Measurements from ENCODE around the gene THSD4. TPM values are rescaled to one million over a fixed set of nuclear protein-coding genes. Genes with fewer than 3 reads are reported as not detected.

THSD4 gene
- total RNA-seq, 2 experiments from 2014 or later, result not detected

DNA sequence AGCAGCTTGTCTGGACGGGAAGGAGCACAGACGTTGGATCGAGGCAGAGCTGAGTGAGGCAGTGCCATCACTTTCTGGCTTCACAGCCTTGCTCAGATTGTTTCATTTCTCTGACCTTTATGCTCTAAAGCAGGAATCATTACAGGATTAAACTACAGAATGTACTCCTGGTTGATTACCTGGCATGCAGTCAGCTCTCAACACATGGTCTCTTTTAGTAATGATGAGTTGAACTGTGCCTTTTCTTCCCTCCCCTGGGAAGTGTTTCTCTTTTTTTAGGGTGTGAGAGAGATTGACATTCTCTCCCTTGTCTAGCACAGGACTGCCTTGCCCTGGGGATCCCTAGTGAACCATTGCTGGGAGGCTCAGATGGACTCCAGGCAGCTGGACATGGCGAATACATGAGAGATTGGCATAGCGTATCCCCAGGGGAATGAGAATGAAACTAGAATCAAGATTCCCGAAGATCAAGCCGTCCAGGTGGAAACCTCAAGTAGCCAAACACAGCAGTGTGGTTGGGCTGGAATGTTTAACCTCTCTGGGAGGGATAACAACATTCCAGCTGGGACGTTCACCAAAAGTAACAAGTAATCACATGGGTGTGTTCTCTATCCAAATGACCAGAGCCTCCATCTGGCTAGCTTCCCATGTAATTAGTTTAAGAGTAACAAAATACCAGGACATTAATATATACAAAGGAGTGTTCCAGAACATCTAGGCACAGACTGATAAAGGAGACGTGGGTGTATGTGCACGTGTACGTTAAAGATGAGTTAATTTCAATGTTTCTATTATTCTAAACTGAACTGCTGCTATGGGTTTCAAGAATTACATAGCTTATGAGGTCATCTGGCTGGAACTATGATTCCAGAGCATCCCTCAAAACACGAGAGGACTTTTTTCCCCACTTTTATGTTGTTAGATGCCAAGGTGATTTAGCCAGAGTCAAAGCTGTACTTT, 576.5 kb downstream of the THSD4 start:
- Mint-ChIP-seq H3K27me3 (peaks cover 35% of the 10 kb centered on the region), H3K27ac (no peak overlapping the region), H3K9me3 (no peaks in the 10 kb centered on the region), H3K4me1 (ENCODE audit: low read depth) (no peaks in the 10 kb centered on the region), H3K36me3 (ENCODE audit: low read depth) (no peaks in the 10 kb centered on the region), H3K4me3 (no peak overlapping the region)
- TF ChIP-seq, protein P1, sequence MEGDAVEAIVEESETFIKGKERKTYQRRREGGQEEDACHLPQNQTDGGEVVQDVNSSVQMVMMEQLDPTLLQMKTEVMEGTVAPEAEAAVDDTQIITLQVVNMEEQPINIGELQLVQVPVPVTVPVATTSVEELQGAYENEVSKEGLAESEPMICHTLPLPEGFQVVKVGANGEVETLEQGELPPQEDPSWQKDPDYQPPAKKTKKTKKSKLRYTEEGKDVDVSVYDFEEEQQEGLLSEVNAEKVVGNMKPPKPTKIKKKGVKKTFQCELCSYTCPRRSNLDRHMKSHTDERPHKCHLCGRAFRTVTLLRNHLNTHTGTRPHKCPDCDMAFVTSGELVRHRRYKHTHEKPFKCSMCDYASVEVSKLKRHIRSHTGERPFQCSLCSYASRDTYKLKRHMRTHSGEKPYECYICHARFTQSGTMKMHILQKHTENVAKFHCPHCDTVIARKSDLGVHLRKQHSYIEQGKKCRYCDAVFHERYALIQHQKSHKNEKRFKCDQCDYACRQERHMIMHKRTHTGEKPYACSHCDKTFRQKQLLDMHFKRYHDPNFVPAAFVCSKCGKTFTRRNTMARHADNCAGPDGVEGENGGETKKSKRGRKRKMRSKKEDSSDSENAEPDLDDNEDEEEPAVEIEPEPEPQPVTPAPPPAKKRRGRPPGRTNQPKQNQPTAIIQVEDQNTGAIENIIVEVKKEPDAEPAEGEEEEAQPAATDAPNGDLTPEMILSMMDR (IDR thresholded peaks at IDR 0.05), result no peak
- POLR2A ChIA-PET, result no interaction called here
- DNase-seq (no peak), ATAC-seq (no peak)
- CTCF ChIA-PET, result no interaction called here
- intact Hi-C loops (cut with micrococcal nuclease), result no loop called here

DNA sequence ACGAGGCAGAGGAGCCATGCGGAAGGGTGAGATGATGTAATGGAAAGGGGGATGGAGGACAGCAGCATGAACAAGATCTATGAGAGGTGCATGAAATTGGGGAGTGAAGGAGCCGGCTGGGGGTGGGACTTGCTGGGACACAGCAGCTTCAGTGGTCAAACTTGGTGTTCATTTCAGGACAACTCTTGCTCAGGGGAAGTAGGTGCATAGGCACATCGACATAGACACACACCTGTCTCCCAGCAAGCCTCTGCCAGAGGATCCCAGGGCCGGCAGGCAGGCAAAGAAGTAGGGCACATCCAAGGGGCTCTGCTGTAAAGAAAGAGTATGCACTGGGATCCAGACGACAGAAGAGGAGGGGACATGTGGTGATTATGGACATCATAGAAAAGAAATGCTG, 582.0 kb downstream of the THSD4 start:
- no peak overlapping the region for H3K4me3 Mint-ChIP-seq
- H3K4me1 Mint-ChIP-seq (ENCODE audit: low read depth), result no peaks in the 10 kb centered on the region
- intact Hi-C loops (cut with micrococcal nuclease), result no loop called here
- H3K27ac Mint-ChIP-seq, result no peak overlapping the region
- no peaks in the 10 kb centered on the region for H3K9me3 Mint-ChIP-seq
- H3K36me3 Mint-ChIP-seq (ENCODE audit: low read depth), result no peaks in the 10 kb centered on the region
- ChIA-PET POLR2A (no interaction called here), CTCF (no interaction called here)
- DNase-seq (no peak), ATAC-seq (no peak)
- TF ChIP-seq, protein P1 (IDR thresholded peaks at IDR 0.05), result no peak
- H3K27me3 Mint-ChIP-seq, result peaks cover 27% of the 10 kb centered on the region

DNA sequence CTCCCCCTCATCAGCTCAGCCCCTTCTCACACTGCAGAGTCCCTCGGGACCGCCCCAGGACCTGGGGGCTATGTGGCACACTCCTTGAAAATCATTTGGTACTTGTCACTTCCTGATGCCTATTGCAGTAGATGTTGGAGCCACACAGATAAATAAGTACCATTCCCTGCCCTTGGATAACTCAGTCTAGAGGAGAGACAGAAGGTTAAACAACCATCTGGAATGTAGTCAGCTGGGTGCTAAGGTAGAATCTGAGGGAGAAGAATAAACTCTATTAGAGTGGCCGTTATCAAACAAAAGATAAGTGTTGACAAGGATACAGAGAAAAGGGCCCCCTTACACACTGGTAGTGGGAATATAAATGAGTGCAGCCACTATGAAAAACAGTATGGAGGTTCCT, 582.8 kb downstream of the THSD4 start:
- intact Hi-C loops (cut with micrococcal nuclease), result no loop called here
- H3K4me3 Mint-ChIP-seq, result no peak overlapping the region
- no peaks in the 10 kb centered on the region for H3K36me3 Mint-ChIP-seq (ENCODE audit: low read depth)
- TF ChIP-seq, protein P1 (IDR thresholded peaks at IDR 0.05), result no peak
- no peaks in the 10 kb centered on the region for H3K4me1 Mint-ChIP-seq (ENCODE audit: low read depth)
- ChIA-PET POLR2A (no interaction called here), CTCF (no interaction called here)
- no peak for ATAC-seq
- peaks cover 23% of the 10 kb centered on the region for H3K27me3 Mint-ChIP-seq
- no peak for DNase-seq
- H3K9me3 Mint-ChIP-seq, result no peaks in the 10 kb centered on the region
- H3K27ac Mint-ChIP-seq, result no peak overlapping the region

GRCh38 chr15:71698742-71699141, 583.5 kb downstream of the THSD4 start:
- ChIA-PET POLR2A (no interaction called here), CTCF (no interaction called here)
- DNase-seq (no peak), ATAC-seq (no peak)
- Mint-ChIP-seq H3K27me3 (peaks cover 22% of the 10 kb centered on the region), H3K4me1 (ENCODE audit: low read depth) (no peaks in the 10 kb centered on the region), H3K4me3 (no peak overlapping the region), H3K27ac (no peak overlapping the region), H3K36me3 (ENCODE audit: low read depth) (no peaks in the 10 kb centered on the region), H3K9me3 (no peaks in the 10 kb centered on the region)
- intact Hi-C loops (cut with micrococcal nuclease), result no loop called here
- TF ChIP-seq, protein P1 (IDR thresholded peaks at IDR 0.05), result no peak

GRCh38 chr15:71699977-71700376, 584.7 kb downstream of the THSD4 start:
- peaks cover 25% of the 10 kb centered on the region for H3K27me3 Mint-ChIP-seq
- peaks cover 2% of the 10 kb centered on the region for H3K9me3 Mint-ChIP-seq
- no peaks in the 10 kb centered on the region for H3K36me3 Mint-ChIP-seq (ENCODE audit: low read depth)
- no peak for DNase-seq
- CTCF ChIA-PET, result no interaction called here
- no peak overlapping the region for H3K27ac Mint-ChIP-seq
- no peak for ATAC-seq
- no peak overlapping the region for H3K4me3 Mint-ChIP-seq
- no peaks in the 10 kb centered on the region for H3K4me1 Mint-ChIP-seq (ENCODE audit: low read depth)
- POLR2A ChIA-PET, result no interaction called here
- intact Hi-C loops (cut with micrococcal nuclease), result no loop called here
- TF ChIP-seq, protein P1 (IDR thresholded peaks at IDR 0.05), result no peak

Data from activated CD8-positive, alpha-beta T cell treated with anti-CD3 and anti-CD28 coated beads for 36 hours (primary cell).